GM12878 (cell line): ENCODE measurements around the gene ZFPM1. TPM values are rescaled to one million over a fixed set of nuclear protein-coding genes. Genes with fewer than 3 reads are reported as not detected.

Experiments
- ATF3 ChIP-seq: IDR thresholded peaks from 2 replicates; pipeline ENCODE4 v1.6.1; 2011; ENCODE audit warnings: low read depth, mild to moderate bottlenecking, low read length, moderate library complexity, borderline replicate concordance; ENCODE audit errors: extremely low read depth
- BHLHE40 ChIP-seq, 2 experiments: fragments of 450-650 bp in 1 of 2; IDR thresholded peaks; 2 replicates each; pipeline ENCODE4 v1.6.1; 2011 to 2017; ENCODE audit warnings: low read depth in 2 of 2, borderline replicate concordance in 1 of 2, improper control_type of control experiment in 1 of 2, low read length in 1 of 2, mild to moderate bottlenecking in 1 of 2
- DPF2 ChIP-seq: fragments of 450-650 bp; IDR thresholded peaks from 2 replicates; pipeline ENCODE4 v1.6.1; 2017; ENCODE audit warnings: mild to moderate bottlenecking
- HCFC1 ChIP-seq: fragments of 150-350 bp; IDR thresholded peaks from 2 replicates; pipeline ENCODE4 v1.6.1; 2014; ENCODE audit warnings: low read length
- IRF3 ChIP-seq: fragments of 450-650 bp; IDR thresholded peaks from 2 replicates; pipeline ENCODE4 v1.6.1; 2014; ENCODE audit warnings: mild to moderate bottlenecking
- JUNB ChIP-seq: IDR thresholded peaks from 2 replicates; pipeline ENCODE4 v1.6.1; 2016; ENCODE audit warnings: antibody characterized with exemption, mild to moderate bottlenecking
- MEF2A ChIP-seq: IDR thresholded peaks from 2 replicates; pipeline ENCODE4 v1.6.1; 2011; ENCODE audit warnings: low read depth, mild to moderate bottlenecking, low read length, moderate library complexity; ENCODE audit not compliant: insufficient read depth
- POU2F2 ChIP-seq: IDR thresholded peaks from 3 replicates; pipeline ENCODE4 v1.6.1; 2011; ENCODE audit warnings: low read depth, mild to moderate bottlenecking, low read length, borderline replicate concordance
- RAD21 ChIP-seq: IDR thresholded peaks from 2 replicates; pipeline ENCODE4 v1.6.1; 2011; ENCODE audit warnings: mild to moderate bottlenecking, low read depth, low read length, moderate library complexity; ENCODE audit not compliant: insufficient read depth
- RAD51 ChIP-seq: fragments of 450-650 bp; IDR thresholded peaks from 2 replicates; pipeline ENCODE4 v1.6.1; 2016; ENCODE audit warnings: moderate library complexity, mild to moderate bottlenecking, inconsistent platforms
- RB1 ChIP-seq: fragments of 450-650 bp; formaldehyde crosslinking; IDR thresholded peaks from 2 replicates; pipeline ENCODE4 v1.6.1; 2017; ENCODE audit warnings: mild to moderate bottlenecking, borderline replicate concordance
- REST ChIP-seq: IDR thresholded peaks from 2 replicates; pipeline ENCODE4 v1.6.1; 2012; ENCODE audit warnings: mild to moderate bottlenecking, low read depth, low read length
- RFX5 ChIP-seq: IDR thresholded peaks from 2 replicates; pipeline ENCODE4 v1.6.1; 2011; ENCODE audit warnings: low read depth, low read length, improper control_type of control experiment
- SIN3A ChIP-seq: IDR thresholded peaks from 2 replicates; pipeline ENCODE4 v1.6.1; 2012; ENCODE audit warnings: low read depth, low read length, improper control_type of control experiment
- STAT1 ChIP-seq: fragments of 450-650 bp; conservative IDR thresholded peaks from 2 replicates; pipeline ENCODE4 v1.6.1; 2014; ENCODE audit warnings: antibody characterized with exemption, mild to moderate bottlenecking
- SUPT20H ChIP-seq: IDR thresholded peaks from 2 replicates; pipeline ENCODE4 v1.6.1; 2011; ENCODE audit warnings: low read depth, mild to moderate bottlenecking, low read length, moderate library complexity, borderline replicate concordance; ENCODE audit not compliant: control insufficient read depth
- TAF1 ChIP-seq: IDR thresholded peaks from 2 replicates; pipeline ENCODE4 v1.6.1; 2011; ENCODE audit warnings: mild to moderate bottlenecking, low read depth, low read length, borderline replicate concordance
- USF1 ChIP-seq: IDR thresholded peaks from 2 replicates; pipeline ENCODE4 v1.6.1; 2011; ENCODE audit warnings: borderline replicate concordance, low read depth, mild to moderate bottlenecking, moderate library complexity, mixed read lengths, low read length; ENCODE audit not compliant: insufficient read depth; ENCODE audit errors: extremely low read length
- ZBTB4 ChIP-seq: fragments of 450-650 bp; formaldehyde crosslinking; IDR thresholded peaks from 2 replicates; pipeline ENCODE4 v1.4.0; 2022; ENCODE audit warnings: mild to moderate bottlenecking, moderate library complexity
- ZNF24 ChIP-seq: fragments of 450-650 bp; IDR thresholded peaks from 2 replicates; pipeline ENCODE4 v1.6.1; 2017; ENCODE audit warnings: antibody characterized with exemption, mild to moderate bottlenecking
- ZNF622 ChIP-seq: fragments of 450-650 bp; IDR thresholded peaks from 2 replicates; pipeline ENCODE4 v1.6.1; 2017; ENCODE audit warnings: mild to moderate bottlenecking, inconsistent platforms
- polyA plus RNA-seq, 11 experiments: library from polyadenylated mRNA; depleted of rRNA in 4 of 11; unstranded in 6 of 11; stranded (reverse) in 5 of 11; fragments of >200 nt; fragmentation: Nextera tagmentation in 4 of 11; fragmentation: Illumina TruSeq in 1 of 11; extraction: Ambion mirVana in 4 of 11; extraction: Trizol in 1 of 11; gene quantifications; 1 replicate in 1 of 11; 2 replicates in 10 of 11; pipeline versions ENCODE4 v1.2.1 to v1.2.3, GENCODE V29; 2011 to 2016; ENCODE audit warnings: inconsistent platforms in 2 of 11, missing spikeins in 2 of 11, low read depth in 1 of 11
- total RNA-seq, 4 experiments: library from RNA; depleted of rRNA in 3 of 4; stranded (reverse); fragments of >200 nt in 3 of 4; fragmentation: Illumina TruSeq in 1 of 4; extraction: Trizol in 1 of 4; gene quantifications; 2 replicates each; pipeline versions ENCODE4 v1.2.1 to v1.2.3, GENCODE V29; 2013 to 2021

Gene ZFPM1
- total and polyA plus RNA-seq, 10 of the 15 experiments (the other 5 are each of a cell fraction or from before 2014, with no cell fraction given), result 0.02 to 5.1 (median 0.30) TPM

GRCh38 chr16:88569985-88570690 lies 117.1 kb downstream of the ZFPM1 start, which contains the start of gene ZC3H18 (continued):
- peak; percentile 80 for TF ChIP-seq ZBTB4
- TF ChIP-seq REST, result no peak
- TF ChIP-seq SIN3A, result peak; percentile 93
- no peak for TF ChIP-seq ZNF24
- TF ChIP-seq TAF1, result peak; percentile 68; the same call in 1 of the 2 replicates
- 0 out of 3 replicates have a peak, but pooled peaks have one; percentile 36 for TF ChIP-seq POU2F2
- TF ChIP-seq RAD51, result peak; percentile 98
- TF ChIP-seq USF1, result peak; percentile 94
- no peak for TF ChIP-seq DPF2
- peak; percentile 86; the same call in 1 of the 2 replicates for TF ChIP-seq RB1
- peak; percentile 82; the same call in 1 of the 2 replicates for TF ChIP-seq ATF3
- TF ChIP-seq STAT1, result no peak
- peak; percentile 87 to 98 for TF ChIP-seq BHLHE40 (IDR thresholded peaks at IDR 0.05; ENCODE audit: borderline replicate concordance in 1 of 2, low read depth in 2 of 2, low read length in 1 of 2)
- no peak for TF ChIP-seq IRF3
- peak; percentile 73 for TF ChIP-seq HCFC1
- no peak for TF ChIP-seq JUNB
- TF ChIP-seq RAD21, result no peak
- no peak for TF ChIP-seq ZNF622
- no peak for TF ChIP-seq RFX5
- no peak for TF ChIP-seq SUPT20H
- 0 out of 2 replicates have a peak, but pooled peaks have one; percentile 38 for TF ChIP-seq MEF2A
